ENCODE measurements around the gene TDRKH.

GRCh38 chr1:151807766-151808165 is 17.5 kb upstream of the TDRKH start:
- TF ChIP-seq POLR2AphosphoS5 (IDR thresholded peaks at IDR 0.05; ENCODE audit: low read depth, low read length), result no peak
- no peak for TF ChIP-seq REST (IDR thresholded peaks at IDR 0.05; ENCODE audit: insufficient read depth in 1 of 2, low read depth in 2 of 2, low read length in 2 of 2)
- TF ChIP-seq SIN3A (IDR thresholded peaks at IDR 0.05; ENCODE audit: borderline replicate concordance, insufficient read depth, low read length), result no peak
- TF ChIP-seq TAF1 (IDR thresholded peaks at IDR 0.05; ENCODE audit: borderline replicate concordance, insufficient read depth, low read length), result no peak

All from PFSK-1 (cell line).